ENCODE data around the gene METRNL. TPM values are rescaled to one million over a fixed set of nuclear protein-coding genes. Genes with fewer than 3 reads are reported as not detected.

METRNL gene
- total RNA-seq, 1 donor from 2014 or later: 4.7 TPM

- ATAC-seq (peak; percentile 25), DNase-seq (ENCODE audit: low spot score) (no peak)
Measured at GRCh38 chr17:83078378-83079351, 744 bp upstream of the METRNL start.

- ATAC-seq: peak; percentile 4
- DNase-seq (ENCODE audit: low spot score): no peak
Measured at GRCh38 chr17:83079766-83080578, 563 bp downstream of the METRNL start.

DNA sequence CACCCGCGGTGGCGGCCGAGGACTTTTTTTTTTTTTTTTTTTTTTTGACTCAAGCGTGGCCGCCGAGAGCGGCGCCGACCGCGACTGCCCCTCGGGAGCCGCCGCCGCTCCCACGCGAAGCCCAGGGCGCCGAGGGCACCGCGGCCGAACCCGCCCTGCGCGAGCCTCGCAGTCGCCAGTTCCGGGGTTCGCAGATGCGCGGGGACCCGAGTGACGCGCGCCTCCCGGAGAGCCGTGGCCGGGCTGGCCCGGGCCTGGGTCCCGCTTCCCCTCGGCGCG lies 1.1 kb downstream of the METRNL start:
- ATAC-seq (no peak), DNase-seq (ENCODE audit: low spot score) (no peak)

DNA sequence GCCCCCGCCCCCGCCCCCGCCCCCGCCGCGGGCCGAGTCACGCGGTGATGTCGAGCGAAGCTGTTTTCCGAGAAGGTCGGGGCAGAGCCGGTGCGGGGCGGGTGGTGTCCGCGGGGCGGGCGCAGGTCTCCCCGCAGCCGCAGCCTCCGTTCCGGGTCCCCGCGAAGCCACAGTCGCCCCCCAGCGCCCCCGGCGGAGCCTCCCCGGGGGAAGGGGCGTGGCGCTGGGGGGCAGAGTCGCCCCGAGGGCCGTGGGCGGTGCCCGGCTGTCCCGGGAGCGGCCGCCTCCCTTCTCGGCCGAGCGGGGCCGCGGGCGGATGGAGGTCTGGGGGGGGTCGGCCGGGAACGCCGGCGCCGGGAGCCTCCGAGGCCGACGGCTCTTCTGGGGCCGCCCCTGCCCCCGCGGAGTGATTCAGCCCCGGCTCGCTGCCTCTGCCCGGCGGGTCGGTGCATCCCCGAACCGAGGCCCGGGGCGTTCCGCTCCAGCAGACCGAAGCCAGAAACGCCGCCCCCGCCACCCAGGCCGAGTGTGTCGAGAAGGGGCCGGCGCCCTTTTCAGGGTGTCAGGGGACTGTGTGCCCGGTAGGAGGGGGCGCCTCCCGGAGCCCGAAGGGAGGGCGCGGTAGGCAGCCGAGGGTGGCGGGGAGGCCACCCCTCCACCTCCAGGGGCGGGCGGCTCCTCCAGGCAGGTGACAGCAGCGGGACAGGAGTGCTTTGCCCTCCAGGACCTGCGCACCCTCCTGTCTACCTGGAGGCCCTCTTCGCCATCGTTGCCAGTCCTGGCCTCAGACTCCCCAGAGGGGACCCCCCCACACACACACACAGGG lies 1.7 kb downstream of the METRNL start:
- ATAC-seq (no peak), DNase-seq (ENCODE audit: low spot score) (no peak)

DNA sequence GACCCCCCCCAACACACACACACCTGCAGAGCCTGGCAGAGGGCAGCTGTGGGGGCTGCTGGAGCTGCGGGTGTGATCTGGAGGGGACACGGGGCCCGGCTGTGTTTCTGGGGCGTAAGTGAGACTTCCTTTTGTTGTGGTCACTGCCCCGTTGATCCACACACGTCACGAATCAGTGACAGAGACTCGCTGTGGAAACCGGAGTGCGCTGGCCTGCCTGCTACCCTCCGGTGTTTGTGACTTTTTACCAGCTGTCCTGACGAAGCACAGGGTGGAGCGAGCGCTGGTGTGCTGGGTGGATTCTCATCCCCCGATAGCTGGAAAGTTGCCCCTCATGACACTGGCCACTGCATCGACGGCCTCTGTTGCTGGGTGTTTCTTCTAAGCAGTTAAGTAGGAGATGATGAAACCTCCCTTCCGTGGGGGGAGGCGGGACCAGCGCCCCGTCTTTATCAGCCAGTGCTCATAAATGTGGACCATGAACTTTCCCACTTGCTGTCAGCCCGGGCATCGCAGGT lies 2.3 kb downstream of the METRNL start:
- ATAC-seq (no peak), DNase-seq (ENCODE audit: low spot score) (no peak)

GRCh38 chr17:83082424-83082823 lies 3.0 kb downstream of the METRNL start:
- no peak for DNase-seq (ENCODE audit: low spot score)
- ATAC-seq: no peak

DNA sequence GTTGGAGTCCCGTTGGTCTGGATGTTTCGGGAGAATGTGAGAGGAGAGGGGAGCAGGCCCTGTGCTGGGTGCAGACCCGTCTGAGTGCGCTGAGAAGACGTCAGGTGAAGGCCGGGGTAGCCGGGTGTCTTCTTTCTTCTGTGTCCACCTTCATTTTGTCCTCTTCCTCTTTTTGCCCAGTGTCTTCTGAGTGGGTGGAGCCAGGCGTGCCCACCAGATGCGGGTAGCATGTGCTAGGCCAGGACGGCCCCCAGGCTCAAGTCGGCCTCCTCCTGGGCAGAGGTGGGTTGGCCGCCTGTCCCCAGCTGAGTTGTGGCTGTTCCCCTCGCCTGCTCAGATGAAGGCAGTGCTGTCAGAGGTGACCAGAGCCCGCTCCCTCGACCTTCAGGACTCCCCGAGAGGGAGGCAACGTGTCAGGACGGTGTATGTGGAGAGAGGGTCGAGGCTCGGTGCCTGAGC lies 3.5 kb downstream of the METRNL start:
- no peak for DNase-seq (ENCODE audit: low spot score)
- ATAC-seq: no peak

- DNase-seq (ENCODE audit: low spot score) (no peak), ATAC-seq (no peak)
Measured at GRCh38 chr17:83083368-83084201, 4.2 kb downstream of the METRNL start.

GRCh38 chr17:83084214-83084613 lies 4.8 kb downstream of the METRNL start:
- ATAC-seq (no peak), DNase-seq (ENCODE audit: low spot score) (no peak)

DNA sequence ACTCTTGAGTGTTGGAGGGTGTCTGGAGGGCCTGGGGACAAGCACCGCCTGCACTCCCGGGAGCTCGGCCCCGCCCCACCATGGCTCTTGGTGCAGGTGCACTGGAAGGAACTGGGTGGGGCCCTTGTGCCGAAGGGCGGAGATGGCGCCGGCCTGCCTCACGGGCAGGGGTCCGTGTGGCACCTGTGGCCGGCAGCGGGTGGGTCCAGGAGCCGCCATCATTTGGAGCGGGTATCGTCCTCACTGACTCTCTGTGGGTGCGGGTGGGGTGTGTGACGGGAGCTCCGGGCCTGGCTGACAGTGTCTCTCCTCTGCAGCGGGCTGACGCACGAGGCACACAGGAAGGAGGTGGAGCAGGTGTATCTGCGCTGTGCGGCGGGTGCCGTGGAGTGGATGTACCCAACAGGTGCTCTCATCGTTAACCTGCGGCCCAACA lies 5.2 kb downstream of the METRNL start:
- no peak for ATAC-seq
- no peak for DNase-seq (ENCODE audit: low spot score)

- ATAC-seq (no peak), DNase-seq (ENCODE audit: low spot score) (no peak)
Measured at GRCh38 chr17:83085103-83085502, 5.7 kb downstream of the METRNL start.

GRCh38 chr17:83085526-83086198 lies 6.3 kb downstream of the METRNL start:
- ATAC-seq: no peak
- no peak for DNase-seq (ENCODE audit: low spot score)

- DNase-seq (ENCODE audit: low spot score): no peak
Measured at GRCh38 chr17:83086199-83086880, 6.9 kb downstream of the METRNL start.

DNA sequence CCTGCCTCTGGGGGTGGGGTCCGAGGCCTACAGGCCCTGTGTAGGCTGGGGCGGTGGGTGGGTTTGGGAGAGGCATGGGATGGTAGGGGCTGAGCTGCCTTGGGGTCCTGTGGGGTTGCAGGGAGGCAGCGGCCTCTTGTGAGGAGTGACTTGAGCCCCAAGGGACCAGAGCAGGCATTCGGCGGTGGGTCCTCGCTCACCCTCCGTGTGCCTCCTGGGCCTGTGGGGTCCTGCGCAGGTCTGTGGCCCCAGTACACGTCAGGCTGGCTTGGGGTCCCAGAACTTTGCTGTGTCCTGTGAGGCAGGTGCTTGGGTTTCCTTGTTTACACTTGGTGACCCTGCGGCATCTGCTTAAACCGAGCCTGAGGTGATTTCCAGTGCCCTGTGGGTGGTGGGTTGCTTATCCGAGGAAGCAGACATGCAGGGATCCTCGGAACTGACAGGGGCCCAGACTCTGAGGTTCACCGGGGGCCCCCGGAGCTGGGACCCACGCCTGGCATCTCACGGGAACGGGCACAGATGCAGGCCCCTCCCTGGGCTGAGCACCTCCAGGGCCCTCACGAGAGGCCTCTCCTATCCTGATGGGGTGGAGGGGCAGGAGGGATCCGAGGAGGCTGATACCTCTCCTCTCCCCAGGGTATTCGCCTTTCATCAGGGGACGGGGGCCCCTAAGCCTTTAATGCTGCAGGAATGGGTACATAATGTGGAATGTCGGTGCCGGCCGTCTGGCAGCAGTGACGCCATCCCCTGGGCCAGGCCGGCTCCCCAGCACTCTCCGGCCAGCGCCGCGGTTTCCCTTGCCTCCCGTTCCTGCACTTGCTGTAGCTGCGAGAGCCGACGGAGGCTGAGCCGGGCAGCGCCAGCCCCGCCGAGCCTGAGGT lies 7.7 kb downstream of the METRNL start:
- DNase-seq (ENCODE audit: low spot score) (no peak), ATAC-seq (no peak)

More at GRCh38 chr17:83086199-83086880, 6.9 kb downstream of the METRNL start:
- no peak for ATAC-seq

DNA sequence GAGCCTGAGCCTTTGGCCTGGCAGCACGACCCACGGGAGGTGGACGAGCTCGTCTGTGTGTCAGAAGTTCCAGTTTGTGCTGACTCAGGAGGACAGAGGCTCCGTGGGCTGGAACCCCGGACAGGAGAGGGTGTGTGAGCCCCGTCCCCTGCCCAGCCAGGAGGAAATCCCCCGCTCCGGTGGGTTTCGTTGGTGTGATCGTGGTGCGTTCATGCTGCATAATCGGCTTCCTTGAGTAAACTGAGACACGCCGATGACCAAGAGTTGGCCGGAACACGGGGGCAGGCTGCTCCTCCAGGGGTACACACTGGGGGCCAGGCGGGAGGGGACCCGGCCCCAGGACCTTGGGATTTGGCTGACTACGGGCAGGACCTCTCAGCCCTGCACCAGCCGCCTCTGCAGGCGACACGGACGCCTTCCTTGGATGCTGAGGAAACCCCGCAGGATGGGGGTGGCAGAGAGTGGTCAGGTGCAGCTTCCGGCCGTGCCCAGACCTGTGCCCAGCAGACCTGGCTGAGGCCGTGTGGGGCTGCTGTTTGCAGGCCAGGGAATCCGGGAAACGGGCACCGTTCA lies 8.5 kb downstream of the METRNL start:
- ATAC-seq (no peak), DNase-seq (ENCODE audit: low spot score) (no peak)

DNA sequence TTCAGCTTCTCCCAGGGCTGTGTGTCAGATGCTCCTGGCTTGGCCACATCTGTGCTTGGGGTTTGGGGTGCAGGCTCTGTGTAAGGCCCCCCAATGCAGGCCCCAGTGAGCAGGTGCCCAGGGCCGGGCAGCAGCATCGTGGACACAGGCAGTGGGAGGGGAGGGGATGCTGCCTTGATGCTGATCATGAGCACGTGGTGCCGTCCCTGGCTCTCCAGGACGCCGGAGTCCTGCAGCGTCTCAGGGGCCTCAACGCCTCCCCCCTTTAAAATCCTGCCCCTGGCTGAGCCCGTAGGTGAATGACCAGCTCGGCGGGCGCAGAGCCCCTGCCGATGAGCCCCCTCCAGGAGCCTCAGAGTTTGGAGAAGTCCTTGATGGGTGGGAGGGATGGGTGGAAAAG lies 9.0 kb downstream of the METRNL start:
- DNase-seq (ENCODE audit: low spot score) (no peak), ATAC-seq (no peak)

DNA sequence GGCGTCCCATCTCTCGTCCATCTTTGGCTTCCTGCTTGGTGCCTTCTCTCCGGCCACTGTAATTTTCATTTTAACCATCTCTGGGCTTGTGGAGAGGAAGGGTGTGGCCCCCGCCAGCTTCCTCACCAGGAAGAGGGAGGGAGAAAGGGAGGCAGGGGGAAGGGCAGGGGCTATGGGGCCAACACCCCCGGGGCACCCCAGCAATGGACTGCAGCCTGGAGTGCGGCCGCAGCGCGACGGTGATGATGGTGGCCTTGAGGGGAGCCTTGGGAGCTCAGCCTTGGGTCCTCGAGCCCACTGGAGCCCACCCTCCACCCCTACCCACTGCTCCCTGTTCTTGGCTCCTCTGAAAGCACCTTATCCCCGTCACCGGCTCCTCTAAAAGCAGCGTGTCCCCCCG lies 9.5 kb downstream of the METRNL start:
- no peak for DNase-seq (ENCODE audit: low spot score)

More for the DNA sequence above, 9.5 kb downstream of the METRNL start:
- peak; percentile 20 for ATAC-seq
